ENCODE data around the gene RIBC2. TPM values are rescaled to one million over a fixed set of nuclear protein-coding genes. Genes with fewer than 3 reads are reported as not detected.
"Not testable (repeated sequence)": the region's sequence is repeated elsewhere in the genome, so short reads cannot be mapped to it uniquely, and the experiment has no call there.

Gene RIBC2
- total RNA-seq, 1 donor from 2014 or later = 0.69 TPM

- DNase-seq (ENCODE audit: low read depth) = no peak
- no peak overlapping the region for H3K4me3 ChIP-seq (ENCODE audit: low read depth, low read length)
- TF ChIP-seq, protein P1, sequence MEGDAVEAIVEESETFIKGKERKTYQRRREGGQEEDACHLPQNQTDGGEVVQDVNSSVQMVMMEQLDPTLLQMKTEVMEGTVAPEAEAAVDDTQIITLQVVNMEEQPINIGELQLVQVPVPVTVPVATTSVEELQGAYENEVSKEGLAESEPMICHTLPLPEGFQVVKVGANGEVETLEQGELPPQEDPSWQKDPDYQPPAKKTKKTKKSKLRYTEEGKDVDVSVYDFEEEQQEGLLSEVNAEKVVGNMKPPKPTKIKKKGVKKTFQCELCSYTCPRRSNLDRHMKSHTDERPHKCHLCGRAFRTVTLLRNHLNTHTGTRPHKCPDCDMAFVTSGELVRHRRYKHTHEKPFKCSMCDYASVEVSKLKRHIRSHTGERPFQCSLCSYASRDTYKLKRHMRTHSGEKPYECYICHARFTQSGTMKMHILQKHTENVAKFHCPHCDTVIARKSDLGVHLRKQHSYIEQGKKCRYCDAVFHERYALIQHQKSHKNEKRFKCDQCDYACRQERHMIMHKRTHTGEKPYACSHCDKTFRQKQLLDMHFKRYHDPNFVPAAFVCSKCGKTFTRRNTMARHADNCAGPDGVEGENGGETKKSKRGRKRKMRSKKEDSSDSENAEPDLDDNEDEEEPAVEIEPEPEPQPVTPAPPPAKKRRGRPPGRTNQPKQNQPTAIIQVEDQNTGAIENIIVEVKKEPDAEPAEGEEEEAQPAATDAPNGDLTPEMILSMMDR (conservative IDR thresholded peaks at IDR 0.05; ENCODE audit: low read depth, low read length) = peak; percentile 23
Measured at GRCh38 chr22:45462034-45462655, 48.7 kb downstream of the RIBC2 start.

DNA sequence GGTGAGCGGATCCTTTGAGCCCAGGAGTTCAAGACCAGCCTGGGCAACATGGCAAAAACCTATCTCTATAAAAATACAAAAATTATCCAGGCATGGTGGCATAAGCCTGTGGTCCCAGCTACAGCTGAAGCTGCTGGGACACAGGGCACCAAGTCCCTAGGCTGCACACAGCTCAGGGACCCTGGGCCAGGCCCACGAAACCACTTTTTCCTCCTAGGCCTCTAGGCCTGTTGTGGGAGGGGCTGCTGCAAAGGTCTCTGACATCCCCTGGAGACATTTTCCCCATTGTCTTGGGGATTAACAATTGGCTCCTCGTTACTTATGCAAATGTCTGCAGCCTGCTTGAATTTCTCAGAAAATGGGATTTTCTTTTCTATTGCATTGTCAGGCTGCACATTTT is 50.2 kb downstream of the RIBC2 start:
- not testable (repeated sequence) for H3K4me3 ChIP-seq (ENCODE audit: low read depth, low read length); DNase-seq (ENCODE audit: low read depth)

- H3K4me3 ChIP-seq (ENCODE audit: low read depth, low read length) = no peak overlapping the region
- TF ChIP-seq, protein P1 (conservative IDR thresholded peaks at IDR 0.05; ENCODE audit: low read depth, low read length) = no peak
- DNase-seq (ENCODE audit: low read depth) = no peak
Measured at GRCh38 chr22:45465633-45466032, 52.1 kb downstream of the RIBC2 start.

DNA sequence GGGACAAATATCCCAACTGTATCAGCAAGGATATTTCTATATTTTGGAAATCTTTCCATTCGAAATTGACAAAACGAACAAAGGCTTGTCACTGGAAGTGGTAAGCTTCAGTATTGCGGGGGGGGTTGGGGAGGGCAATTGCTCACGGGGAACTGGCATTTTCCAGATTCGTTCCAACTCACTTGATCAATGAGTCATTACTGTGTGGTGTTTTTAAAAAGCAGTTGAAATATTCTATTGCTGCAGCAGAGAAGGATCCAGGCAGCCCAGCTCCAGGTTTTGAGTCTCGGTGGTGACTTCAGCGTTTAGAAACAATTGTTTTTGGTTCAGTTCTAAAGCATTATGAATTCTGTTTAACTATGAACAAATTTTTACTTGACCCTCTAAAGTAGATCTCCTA is 55.4 kb downstream of the RIBC2 start:
- no peak overlapping the region for H3K4me3 ChIP-seq (ENCODE audit: low read depth, low read length)
- TF ChIP-seq, protein P1 (conservative IDR thresholded peaks at IDR 0.05; ENCODE audit: low read depth, low read length) = no peak
- peak; percentile 51 for DNase-seq (ENCODE audit: low read depth)

- H3K4me3 ChIP-seq (ENCODE audit: low read depth, low read length) = no peak overlapping the region
- DNase-seq (ENCODE audit: low read depth) = no peak
- TF ChIP-seq, protein P1 (conservative IDR thresholded peaks at IDR 0.05; ENCODE audit: low read depth, low read length) = no peak
Measured at GRCh38 chr22:45469281-45470073, 56.0 kb downstream of the RIBC2 start.

DNA sequence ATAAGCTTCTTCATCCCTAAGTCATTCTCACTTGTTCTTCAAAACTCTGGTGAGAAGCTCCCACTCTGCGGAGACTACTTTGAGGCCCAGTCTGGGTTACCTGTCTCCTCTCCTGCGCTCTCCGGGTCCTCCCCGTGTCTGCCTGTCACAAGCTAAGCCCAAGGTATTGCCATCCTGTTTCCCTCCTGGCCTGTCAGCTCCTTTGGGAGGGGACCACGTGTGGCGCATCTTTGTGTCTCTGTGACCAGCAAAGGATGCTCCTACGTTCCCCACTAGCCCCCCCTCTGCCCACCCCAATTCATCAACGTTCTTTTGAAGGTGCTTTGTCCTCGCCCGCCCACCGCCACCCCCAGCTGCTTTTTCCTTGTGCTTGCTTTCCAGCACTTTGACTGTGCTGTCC is 57.4 kb downstream of the RIBC2 start:
- H3K4me3 ChIP-seq (ENCODE audit: low read depth, low read length) = no peak overlapping the region
- TF ChIP-seq, protein P1 (conservative IDR thresholded peaks at IDR 0.05; ENCODE audit: low read depth, low read length) = no peak
- DNase-seq (ENCODE audit: low read depth) = no peak

GRCh38 chr22:45472426-45472825 is 58.9 kb downstream of the RIBC2 start:
- no peak for DNase-seq (ENCODE audit: low read depth)
- TF ChIP-seq, protein P1 (conservative IDR thresholded peaks at IDR 0.05; ENCODE audit: low read depth, low read length) = no peak
- no peak overlapping the region for H3K4me3 ChIP-seq (ENCODE audit: low read depth, low read length)

Measured in epithelial cell of proximal tubule (primary cell).